Measurements from ENCODE around the gene DPF1. TPM values are rescaled to one million over a fixed set of nuclear protein-coding genes. Genes with fewer than 3 reads are reported as not detected.

DPF1 gene
- total RNA-seq, 1 donor from 2014 or later: 1.3 TPM

GRCh38 chr19:38191747-38192146 lies 32.3 kb downstream of the DPF1 start:
- no peak for DNase-seq (ENCODE audit: low read depth)
- TF ChIP-seq CTCF (conservative IDR thresholded peaks at IDR 0.05; ENCODE audit: low read depth, low read length): no peak
- H3K4me3 ChIP-seq (ENCODE audit: low read depth, low read length): no peak overlapping the region

- DNase-seq (ENCODE audit: low read depth): no peak
- no peak for TF ChIP-seq CTCF (conservative IDR thresholded peaks at IDR 0.05; ENCODE audit: low read depth, low read length)
- H3K4me3 ChIP-seq (ENCODE audit: low read depth, low read length): no peak overlapping the region
Observed at GRCh38 chr19:38190793-38191192, 33.2 kb downstream of the DPF1 start.

- DNase-seq (ENCODE audit: low read depth): no peak
- H3K4me3 ChIP-seq (ENCODE audit: low read depth, low read length): no peak overlapping the region
- no peak for TF ChIP-seq CTCF (conservative IDR thresholded peaks at IDR 0.05; ENCODE audit: low read depth, low read length)
Observed at GRCh38 chr19:38190061-38190460, 34.0 kb downstream of the DPF1 start.

- DNase-seq (ENCODE audit: low read depth): no peak
- H3K4me3 ChIP-seq (ENCODE audit: low read depth, low read length): no peak overlapping the region
- no peak for TF ChIP-seq CTCF (conservative IDR thresholded peaks at IDR 0.05; ENCODE audit: low read depth, low read length)
Observed at GRCh38 chr19:38185562-38185961, 38.5 kb downstream of the DPF1 start.

GRCh38 chr19:38184815-38185214 lies 39.2 kb downstream of the DPF1 start:
- no peak for TF ChIP-seq CTCF (conservative IDR thresholded peaks at IDR 0.05; ENCODE audit: low read depth, low read length)
- DNase-seq (ENCODE audit: low read depth): no peak
- H3K4me3 ChIP-seq (ENCODE audit: low read depth, low read length): no peak overlapping the region

GRCh38 chr19:38183251-38183897 lies 40.6 kb downstream of the DPF1 start:
- DNase-seq (ENCODE audit: low read depth): no peak
- no peak overlapping the region for H3K4me3 ChIP-seq (ENCODE audit: low read depth, low read length)
- TF ChIP-seq CTCF (conservative IDR thresholded peaks at IDR 0.05; ENCODE audit: low read depth, low read length): no peak

- no peak overlapping the region for H3K4me3 ChIP-seq (ENCODE audit: low read depth, low read length)
- no peak for TF ChIP-seq CTCF (conservative IDR thresholded peaks at IDR 0.05; ENCODE audit: low read depth, low read length)
- DNase-seq (ENCODE audit: low read depth): no peak
Observed at GRCh38 chr19:38182536-38183210, 41.3 kb downstream of the DPF1 start.
